GM12875 (cell line): ENCODE measurements around the gene IRAK4.

Experiments used
- H3K4me3 ChIP-seq: one replicate; pipeline ENCODE4 v1.5.1; 2011; ENCODE audit warnings: low read depth, low read length, control low read depth
- TF ChIP-seq, protein P1 (sequence below): IDR thresholded peaks from 2 replicates; pipeline ENCODE4 v1.5.1; 2011; ENCODE audit warnings: low read depth, mild to moderate bottlenecking, control low read depth, inconsistent platforms, low read length, moderate library complexity, borderline replicate concordance; ENCODE audit not compliant: insufficient read depth

The IRAK4 gene

DNA sequence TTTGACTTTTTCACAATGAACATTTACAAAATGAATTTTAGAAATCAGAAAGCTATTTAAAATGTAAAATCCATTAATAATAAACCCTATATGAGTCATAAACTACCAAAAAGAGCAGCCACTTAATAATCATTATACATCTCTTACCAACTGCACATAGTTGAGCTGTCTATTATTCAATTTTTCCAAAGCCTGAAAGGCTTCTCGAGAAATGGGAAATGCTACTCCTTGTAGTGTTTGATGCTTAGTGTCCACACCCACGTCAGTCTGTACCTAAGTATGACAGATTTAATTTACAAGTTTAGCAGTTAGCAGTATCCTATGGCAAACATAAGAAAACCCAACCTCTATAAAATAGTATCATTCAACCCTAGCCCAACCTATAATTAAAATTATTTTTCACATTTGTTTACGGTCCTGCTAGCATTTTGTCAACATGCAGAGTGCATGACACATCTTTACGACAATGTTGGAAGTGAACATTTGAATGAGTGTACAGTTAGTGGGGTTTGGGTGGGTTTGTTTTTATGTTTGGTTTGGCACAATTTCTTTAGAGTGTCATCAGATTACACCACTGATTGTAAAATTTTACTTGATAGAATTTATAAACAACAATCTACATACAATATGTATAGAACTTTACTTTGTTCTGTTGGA is 38.9 kb downstream of the IRAK4 start:
- H3K4me3 ChIP-seq, result no peak overlapping the region
- TF ChIP-seq, protein P1, sequence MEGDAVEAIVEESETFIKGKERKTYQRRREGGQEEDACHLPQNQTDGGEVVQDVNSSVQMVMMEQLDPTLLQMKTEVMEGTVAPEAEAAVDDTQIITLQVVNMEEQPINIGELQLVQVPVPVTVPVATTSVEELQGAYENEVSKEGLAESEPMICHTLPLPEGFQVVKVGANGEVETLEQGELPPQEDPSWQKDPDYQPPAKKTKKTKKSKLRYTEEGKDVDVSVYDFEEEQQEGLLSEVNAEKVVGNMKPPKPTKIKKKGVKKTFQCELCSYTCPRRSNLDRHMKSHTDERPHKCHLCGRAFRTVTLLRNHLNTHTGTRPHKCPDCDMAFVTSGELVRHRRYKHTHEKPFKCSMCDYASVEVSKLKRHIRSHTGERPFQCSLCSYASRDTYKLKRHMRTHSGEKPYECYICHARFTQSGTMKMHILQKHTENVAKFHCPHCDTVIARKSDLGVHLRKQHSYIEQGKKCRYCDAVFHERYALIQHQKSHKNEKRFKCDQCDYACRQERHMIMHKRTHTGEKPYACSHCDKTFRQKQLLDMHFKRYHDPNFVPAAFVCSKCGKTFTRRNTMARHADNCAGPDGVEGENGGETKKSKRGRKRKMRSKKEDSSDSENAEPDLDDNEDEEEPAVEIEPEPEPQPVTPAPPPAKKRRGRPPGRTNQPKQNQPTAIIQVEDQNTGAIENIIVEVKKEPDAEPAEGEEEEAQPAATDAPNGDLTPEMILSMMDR, result no peak

DNA sequence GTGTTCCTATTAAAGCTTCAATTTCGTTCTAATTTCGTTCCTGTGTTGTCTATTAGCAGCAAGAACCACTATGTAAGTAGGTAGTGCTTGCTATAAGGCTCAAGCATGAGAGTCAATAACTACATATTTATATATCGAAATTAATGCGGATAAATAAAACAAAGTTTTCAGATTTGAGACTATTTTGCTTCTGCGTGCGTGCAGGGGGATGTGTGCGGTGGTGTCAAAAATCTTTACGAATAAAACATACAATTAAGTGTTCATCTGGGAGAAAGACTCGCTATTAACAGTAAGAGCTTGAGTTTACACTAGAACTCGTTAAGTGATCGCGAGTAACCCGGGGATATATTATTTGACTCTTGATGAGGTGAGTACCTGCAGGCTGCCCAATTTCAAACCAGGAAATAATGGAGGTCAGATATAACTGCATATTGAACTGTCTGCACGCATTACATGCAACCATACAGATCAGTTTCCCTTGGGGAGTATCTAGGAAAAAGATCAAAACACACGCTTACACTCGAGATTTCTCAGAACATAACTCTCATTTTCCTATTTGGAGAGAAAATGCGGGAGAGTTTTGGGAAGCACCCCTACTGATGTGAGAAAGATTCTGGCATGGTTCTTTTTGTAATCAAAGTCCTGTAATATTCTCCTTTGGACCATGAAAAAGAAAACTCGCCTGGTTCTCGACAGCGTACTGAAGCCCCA is 46.6 kb downstream of the IRAK4 start:
- peak overlapping the region; percentile 99 for H3K4me3 ChIP-seq
- TF ChIP-seq, protein P1, result no peak

DNA sequence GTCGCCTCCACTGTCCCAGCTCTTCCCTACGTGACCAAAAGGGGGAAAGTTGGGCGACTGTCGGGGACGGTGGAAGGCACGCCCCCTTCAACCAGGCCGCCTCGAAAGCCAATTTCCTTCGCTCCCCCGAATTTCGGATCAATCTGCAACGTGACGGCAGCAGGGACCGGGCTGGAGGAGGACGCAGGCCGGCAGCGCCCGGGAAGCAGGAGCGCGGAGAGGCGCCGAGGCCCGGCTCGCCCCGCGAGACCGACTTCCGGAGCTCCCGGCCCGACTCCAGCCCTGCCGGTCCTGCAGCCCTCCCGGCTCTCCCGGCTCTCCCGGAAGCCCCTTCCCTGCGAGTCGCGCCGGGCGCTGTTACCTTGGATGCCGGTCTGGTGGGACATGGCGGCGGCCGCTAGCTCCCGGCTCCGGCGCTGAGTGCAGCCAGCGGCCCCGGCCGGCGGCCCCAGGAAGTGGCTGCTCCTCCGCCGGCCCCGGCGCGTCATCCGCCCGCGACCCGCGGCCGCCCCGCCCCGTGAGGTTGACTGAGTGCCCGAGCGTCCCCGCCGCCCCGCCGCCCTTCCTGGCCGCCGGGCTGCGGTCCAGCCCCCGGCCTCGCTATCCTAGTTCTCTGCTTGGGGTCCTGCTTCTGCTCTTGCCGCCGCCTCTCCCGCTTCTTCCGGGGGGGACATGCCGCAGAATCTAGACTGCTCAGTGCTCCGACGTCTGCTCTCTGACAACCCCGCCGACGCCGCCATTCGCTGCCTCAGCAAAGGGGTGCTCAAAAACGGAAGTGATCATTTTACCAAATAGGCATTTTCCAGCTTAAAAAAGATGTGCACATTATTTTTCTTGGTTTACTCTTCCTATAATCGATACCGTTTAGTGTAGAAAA is 47.3 kb downstream of the IRAK4 start, which contains the start of gene TWF1:
TWF1 (minus strand) TSS at position 458 of the 877 bp plus-strand sequence; CDS start at position 386, 72 bp downstream.
- peak within 1 kb of the TSS; percentile 99 for H3K4me3 ChIP-seq
- TF ChIP-seq, protein P1, result peak; percentile 14; the same call in 1 of the 2 replicates

DNA sequence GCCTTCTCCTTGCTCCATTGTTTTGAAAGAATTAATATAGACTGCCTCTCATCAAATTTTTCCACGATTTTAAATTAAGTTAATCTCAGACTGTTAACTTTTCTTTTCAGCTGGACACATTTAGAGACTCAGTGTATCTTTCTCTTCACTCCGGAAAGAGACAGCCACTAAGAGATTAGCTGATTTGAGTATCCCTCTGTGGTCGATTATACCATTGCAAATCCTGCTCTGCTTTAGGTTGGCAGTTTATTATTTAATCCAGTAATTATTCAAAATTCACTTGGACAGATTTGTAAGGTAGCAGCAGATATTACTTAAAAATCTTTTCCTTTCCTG is 48.0 kb downstream of the IRAK4 start:
- TF ChIP-seq, protein P1, result no peak

DNA sequence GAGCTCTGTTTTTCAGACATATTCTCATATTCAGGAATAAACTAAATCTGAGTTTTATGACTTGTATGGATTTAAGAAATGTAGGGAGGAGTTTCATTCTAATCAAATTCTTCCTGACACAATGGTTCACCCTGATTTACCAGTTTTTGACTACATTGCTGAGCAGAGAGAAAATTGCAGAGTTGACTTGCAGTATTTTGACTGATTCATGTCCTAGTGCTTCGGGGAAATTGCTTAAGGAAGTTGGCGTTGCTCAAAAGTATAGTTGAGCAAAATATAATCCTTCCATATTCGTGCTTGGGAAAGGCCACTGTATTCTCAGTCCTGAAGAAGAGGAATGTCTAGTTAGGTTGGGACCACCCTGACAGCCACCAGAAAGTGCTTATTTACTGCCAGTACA is 48.6 kb downstream of the IRAK4 start:
- H3K4me3 ChIP-seq, result no peak overlapping the region
- TF ChIP-seq, protein P1, result no peak

More for the DNA sequence above, 48.0 kb downstream of the IRAK4 start:
- peak overlapping the region; percentile 99 for H3K4me3 ChIP-seq

DNA sequence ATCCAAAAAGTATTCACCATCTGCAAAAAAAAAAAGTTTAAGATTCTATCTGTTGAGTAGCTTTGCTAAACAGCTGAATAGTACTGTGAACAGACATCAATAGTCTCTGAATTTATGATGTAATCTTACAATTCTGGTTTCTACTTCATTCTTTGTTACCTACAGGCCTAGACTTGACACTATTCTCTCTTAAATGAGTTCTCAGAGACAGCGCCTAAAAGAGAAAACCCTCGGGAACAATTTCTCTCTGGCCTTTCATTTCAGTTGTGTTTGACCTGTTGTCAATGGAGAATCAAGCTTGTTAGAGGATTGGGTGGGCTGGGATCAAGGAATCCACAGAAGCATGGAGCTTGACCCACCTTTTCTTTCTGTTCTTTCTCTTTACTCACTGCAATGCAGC is 53.3 kb downstream of the IRAK4 start:
- no peak overlapping the region for H3K4me3 ChIP-seq
- TF ChIP-seq, protein P1, result no peak
